Endothelial cell of umbilical vein (primary cell): Measurements from ENCODE around the gene SNAP23. TPM values are rescaled to one million over a fixed set of nuclear protein-coding genes. Genes with fewer than 3 reads are reported as not detected.

Experiments used
- BruUV-seq: library from RNA; stranded (reverse); fragments of 400-500 nt; replicated peaks from 2 replicates; lab custom pipeline; 2021; lab: Mats Ljungman, UMichigan
- CTCF ChIA-PET: fragments of 300-600, 350-600 bp; sonication (Branson Sonifier 250); formaldehyde crosslinking; loops from one replicate; lab custom pipeline; 2021; ENCODE audit warnings: antibody characterized with exemption, inconsistent platforms; lab: Charles Lee
- POLR2A ChIA-PET: fragments of 300-600, 350-600 bp; sonication (Branson Sonifier 250); formaldehyde crosslinking; loops from one replicate; lab custom pipeline; 2021; ENCODE audit warnings: antibody characterized with exemption, inconsistent platforms; lab: Charles Lee
- DNase-seq: peaks from one replicate; pipeline ENCODE4 v3.0.0-alpha.2; 2011; ENCODE audit warnings: low read depth, low spot score
- FAIRE-seq: peaks from 2 replicates; lab custom pipeline; 2011; peaks lifted over from hg19 to GRCh38; lab: Jason Lieb, UNC
- H2AFZ ChIP-seq: 2 replicates; pipeline ENCODE4 v1.6.0; 2012; ENCODE audit warnings: low read depth, low read length, control low read depth, inconsistent platforms
- H3K27ac ChIP-seq: 2 replicates; pipeline ENCODE4 v1.5.1; 2011; ENCODE audit warnings: low read depth, mild to moderate bottlenecking, control low read depth, low read length, moderate library complexity; ENCODE audit not compliant: insufficient read depth
- H3K27me3 ChIP-seq, 2 experiments: 2 replicates each; pipeline versions ENCODE4 v1.6.0 to v1.6.1; 2011; ENCODE audit warnings: low read length in 2 of 2, mixed read lengths in 1 of 2; ENCODE audit not compliant: control insufficient read depth in 2 of 2, insufficient read depth in 2 of 2
- H3K36me3 ChIP-seq, 2 experiments: 2 replicates in 1 of 2; 3 replicates in 1 of 2; pipeline ENCODE4 v1.5.1; 2011; ENCODE audit warnings: low read length in 2 of 2, mild to moderate bottlenecking in 1 of 2, moderate library complexity in 1 of 2; ENCODE audit not compliant: control insufficient read depth in 2 of 2, insufficient read depth in 2 of 2; ENCODE audit errors: extremely low read depth in 1 of 2
- H3K4me1 ChIP-seq: 3 replicates; pipeline ENCODE4 v1.5.1; 2011; ENCODE audit warnings: mild to moderate bottlenecking, low read length; ENCODE audit not compliant: control insufficient read depth, insufficient read depth; ENCODE audit errors: extremely low read depth
- H3K4me2 ChIP-seq: 2 replicates; pipeline ENCODE4 v1.6.1; 2011; ENCODE audit warnings: low read length, control low read depth, mixed read lengths; ENCODE audit not compliant: insufficient read depth
- H3K4me3 ChIP-seq, 3 experiments: fragments of 200-600 bp in 1 of 3; sonication (generic), shearing (Covaris generic) in 1 of 3; replicated peaks in 1 of 3; 2 replicates each; pipeline ENCODE4 v1.5.1; 2011 to 2016; ENCODE audit warnings: control low read depth in 3 of 3, low read length in 3 of 3, mild to moderate bottlenecking in 2 of 3, inconsistent platforms in 1 of 3, low read depth in 1 of 3, moderate library complexity in 1 of 3; ENCODE audit not compliant: insufficient read depth in 1 of 3
- H3K79me2 ChIP-seq: 2 replicates; pipeline ENCODE4 v1.6.0; 2012; ENCODE audit warnings: low read length, inconsistent platforms; ENCODE audit not compliant: control insufficient read depth, insufficient read depth
- H3K9ac ChIP-seq: replicated peaks from 2 replicates; pipeline ENCODE3; 2011; ENCODE audit warnings: low read length, control low read depth; ENCODE audit not compliant: insufficient read depth; ENCODE audit errors: extremely low read depth
- H3K9me1 ChIP-seq: replicated peaks from 3 replicates; pipeline ENCODE4 v1.6.0; 2011; ENCODE audit warnings: mild to moderate bottlenecking, low read length; ENCODE audit not compliant: control insufficient read depth, insufficient read depth; ENCODE audit errors: extremely low read depth
- H3K9me3 ChIP-seq: replicated peaks from 2 replicates; pipeline ENCODE4 v1.5.1; 2012; ENCODE audit warnings: low read length, inconsistent platforms; ENCODE audit not compliant: control insufficient read depth, insufficient read depth
- H4K20me1 ChIP-seq: replicated peaks from 2 replicates; pipeline ENCODE3; 2011; ENCODE audit warnings: mild to moderate bottlenecking, low read length; ENCODE audit not compliant: control insufficient read depth, insufficient read depth; ENCODE audit errors: extremely low read depth
- EZH2 ChIP-seq: IDR thresholded peaks from 2 replicates; pipeline ENCODE4 v1.6.1; 2012; ENCODE audit warnings: borderline replicate concordance, low read depth, mild to moderate bottlenecking, moderate library complexity, low read length, inconsistent platforms; ENCODE audit not compliant: severe bottlenecking
- FOS ChIP-seq: IDR thresholded peaks from 2 replicates; pipeline ENCODE4 v1.6.1; 2011; ENCODE audit warnings: mild to moderate bottlenecking, low read length, moderate library complexity, borderline replicate concordance; ENCODE audit not compliant: insufficient read depth
- GATA2 ChIP-seq: IDR thresholded peaks from 2 replicates; pipeline ENCODE4 v1.7.0; 2011; ENCODE audit warnings: low read depth, mild to moderate bottlenecking, moderate library complexity, mixed read lengths, low read length; ENCODE audit not compliant: insufficient read length, insufficient read depth
- JUN ChIP-seq: IDR thresholded peaks from 2 replicates; pipeline ENCODE4 v1.6.1; 2011; ENCODE audit warnings: borderline replicate concordance, low read depth; ENCODE audit not compliant: insufficient read length, insufficient read depth
- POLR2A ChIP-seq: IDR thresholded peaks from 2 replicates; pipeline ENCODE4 v1.6.1; 2012; ENCODE audit warnings: low read depth, mild to moderate bottlenecking, control low read depth, low read length
- dilution Hi-C: fragments of 300-500 bp; cut with MboI; formaldehyde crosslinking; loops from one replicate; pipeline ENCODE4 v1.15.0; 2019; ENCODE audit warnings: low sequenced_read_pairs; ENCODE audit not compliant: extremely low pct_ligation_motif_present
- intact Hi-C: fragments of 100-400 bp; cut with micrococcal nuclease; formaldehyde crosslinking; loops from one replicate; pipeline ENCODE4 v1.10.0; 2022
- polyA plus RNA-seq, 4 experiments: library from polyadenylated mRNA; depleted of rRNA in 3 of 4; stranded (reverse) in 3 of 4; unstranded in 1 of 4; fragments of >200 nt; gene quantifications; 2 replicates each; pipeline versions ENCODE4 v1.2.1 to v1.2.3, GENCODE V29; 2011 to 2012; ENCODE audit warnings: missing spikeins in 1 of 4
- total RNA-seq: library from RNA; stranded (reverse); gene quantifications from 2 replicates; pipeline ENCODE4 v1.2.3, GENCODE V29; 2021

SNAP23 gene
- total and polyA plus RNA-seq, 2 donors (not counting 3 experiments of a cell fraction or from before 2014, with no cell fraction given) = 141 to 152 TPM

DNA sequence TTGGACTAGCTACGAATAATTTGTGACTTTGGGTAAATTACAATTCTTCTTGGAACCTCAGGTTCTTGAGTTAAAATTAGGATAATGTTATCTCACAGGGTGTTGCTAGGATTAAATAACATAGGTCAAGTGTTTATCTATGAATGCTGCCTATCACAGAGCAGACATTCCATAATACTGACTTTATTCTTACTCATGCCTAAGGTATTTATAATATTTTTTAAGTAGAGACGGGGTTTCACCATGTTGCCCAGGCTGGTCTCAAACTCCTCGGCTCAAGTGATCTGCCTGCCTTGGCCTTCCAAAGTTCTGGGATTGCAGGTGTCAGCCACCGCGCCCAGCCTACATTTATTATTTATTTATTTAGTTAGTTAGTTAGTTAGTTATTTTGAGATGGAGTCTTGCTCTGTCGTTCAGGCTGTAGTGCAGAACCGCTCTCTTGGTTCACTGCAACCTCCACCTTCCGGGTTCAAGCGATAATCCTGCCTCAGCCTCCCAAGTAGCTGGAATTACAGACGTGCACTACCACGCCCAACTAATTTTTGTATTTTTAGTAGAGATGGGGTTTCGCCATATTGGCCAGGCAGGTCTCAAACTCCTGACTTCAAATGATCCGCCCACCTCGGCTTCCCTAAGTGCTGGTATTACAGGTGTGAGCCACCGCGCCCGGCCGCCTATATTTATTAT, 3.8 kb upstream of the SNAP23 start:
- peaks cover 41% of the 10 kb centered on the region for H3K4me1 ChIP-seq
- H3K27me3 ChIP-seq = no peaks in the 10 kb centered on the region
- CTCF ChIA-PET = interaction anchor here (1.0 kb wide), 3 partner anchors 8 to 17 kb away, joined by 3 to 5 read pairs (median 4); no protein-coding TSS in a partner anchor
- no peaks in the 10 kb centered on the region for H3K36me3 ChIP-seq
- intact Hi-C loops (loop anchor here (2.0 to 5.0 kb wide), 2 partner anchors 83 to 219 kb away; partner anchors contain the start of genes GANC, STARD9 and TMEM87A), dilution Hi-C loops (no loop called here)
- no peaks in the 10 kb centered on the region for H3K9me3 ChIP-seq
- H3K4me3 ChIP-seq = peak overlapping the region; percentile 6 to 94 (median 92)
- POLR2A ChIA-PET = interaction anchor here (1.3 kb wide), 1 partner anchor 11 kb away, joined by 4 read pairs; no protein-coding TSS in a partner anchor
- peaks cover 50% of the 10 kb centered on the region for H3K79me2 ChIP-seq
- BruUV-seq = TSS peak; percentile 59
- TF ChIP-seq JUN (peak; percentile 66), GATA2 (peak; percentile 36), EZH2 (no peak), POLR2A (no peak), FOS (peak; percentile 38)
- no peaks in the 10 kb centered on the region for H4K20me1 ChIP-seq
- H2AFZ ChIP-seq = peak overlapping the region; percentile 50
- H3K9me1 ChIP-seq = no peaks in the 10 kb centered on the region
- peak overlapping the region; percentile 98 for H3K9ac ChIP-seq
- FAIRE-seq = peak; percentile 91
- DNase-seq = no peak
- peak overlapping the region; percentile 99 for H3K27ac ChIP-seq
- H3K4me2 ChIP-seq = peak overlapping the region; percentile 90

DNA sequence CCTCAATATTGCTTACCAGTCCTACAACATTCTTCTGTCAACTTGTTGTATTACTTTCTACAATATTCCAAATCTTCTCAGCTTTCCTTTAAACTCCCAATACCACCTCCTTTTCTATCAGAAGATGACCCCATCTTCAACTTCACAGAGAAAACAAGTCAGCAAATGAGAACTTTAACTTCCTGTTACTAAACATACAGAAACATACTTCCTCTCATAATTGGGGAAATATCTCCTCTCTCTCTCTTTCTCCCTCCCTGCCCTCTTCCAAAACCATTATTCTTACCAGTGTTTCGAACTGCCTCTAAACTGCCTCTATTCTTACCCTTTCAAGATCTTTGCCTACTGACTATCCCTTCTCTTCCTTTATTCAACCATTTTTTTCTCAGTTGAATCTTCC, 1.8 kb upstream of the SNAP23 start:
- no TSS peak for BruUV-seq
- H3K4me2 ChIP-seq = peak overlapping the region; percentile 0
- no peak overlapping the region for H3K4me3 ChIP-seq
- DNase-seq = no peak
- TF ChIP-seq POLR2A = no peak
- CTCF ChIA-PET = interaction anchor here (1.6 kb wide), 1 partner anchor 55 kb away, joined by 6 read pairs; the partner anchor contains the start of genes HAUS2 and LRRC57
- dilution Hi-C loops = no loop called here
- no peaks in the 10 kb centered on the region for H3K9me3 ChIP-seq
- no peaks in the 10 kb centered on the region for H3K27me3 ChIP-seq
- H3K79me2 ChIP-seq = peaks cover 52% of the 10 kb centered on the region
- H3K27ac ChIP-seq = peak overlapping the region; percentile 95
- FAIRE-seq = peak; percentile 4
- peaks cover 0 to 2% of the 10 kb centered on the region in 2 experiments for H3K36me3 ChIP-seq
- POLR2A ChIA-PET = no interaction called here
- peak overlapping the region; percentile 62 for H2AFZ ChIP-seq
- intact Hi-C loops = loop anchor here (2.0 to 5.0 kb wide), 3 partner anchors 17 to 221 kb away; partner anchors contain the start of genes GANC, HAUS2, LRRC57 and TMEM87A
- H3K4me1 ChIP-seq = peaks cover 52% of the 10 kb centered on the region
- no peak overlapping the region for H3K9ac ChIP-seq
- H3K9me1 ChIP-seq = no peaks in the 10 kb centered on the region
- H4K20me1 ChIP-seq = no peaks in the 10 kb centered on the region
